ENCODE results near the gene TIGD7.
"Not testable (repeated sequence)": the region's sequence is repeated elsewhere in the genome, so short reads cannot be mapped to it uniquely, and the experiment has no call there.

TIGD7 gene

GRCh38 chr16:3282103-3282729, 23.0 kb downstream of the TIGD7 start:
- DNase-seq = no peak

- DNase-seq = no peak
These were observed 23.9 kb downstream of the TIGD7 start for GRCh38 chr16:3281222-3281820.

GRCh38 chr16:3276679-3277078, 28.6 kb downstream of the TIGD7 start:
- DNase-seq = no peak

GRCh38 chr16:3274947-3275346, 30.3 kb downstream of the TIGD7 start:
- no peak for DNase-seq

- DNase-seq = no peak
These were observed 30.7 kb downstream of the TIGD7 start for GRCh38 chr16:3274490-3274889.

GRCh38 chr16:3271281-3271680, 33.9 kb downstream of the TIGD7 start:
- DNase-seq = not testable (repeated sequence)

- DNase-seq = not testable (repeated sequence)
These were observed 34.5 kb downstream of the TIGD7 start for GRCh38 chr16:3270718-3271117.

- DNase-seq = no peak
These were observed 36.9 kb downstream of the TIGD7 start for GRCh38 chr16:3268294-3268693.

- DNase-seq = no peak
These were observed 38.2 kb downstream of the TIGD7 start for GRCh38 chr16:3266873-3267537.

GRCh38 chr16:3264137-3265036, 40.8 kb downstream of the TIGD7 start:
- peak; percentile 69 for DNase-seq

- no peak for DNase-seq
These were observed 42.7 kb downstream of the TIGD7 start for GRCh38 chr16:3262517-3262916.

- no peak for DNase-seq
These were observed 45.4 kb downstream of the TIGD7 start for GRCh38 chr16:3259836-3260235.

- no peak for DNase-seq
These were observed 48.3 kb downstream of the TIGD7 start for GRCh38 chr16:3256866-3257465.

- no peak for DNase-seq
These were observed 48.9 kb downstream of the TIGD7 start, which contains the start of gene MEFV for GRCh38 chr16:3256146-3256865. Gene MEFV, minus strand, starts transcription at chr16:3256633. Its CDS starts 46 bp downstream, at chr16:3256587.

- no peak for DNase-seq
These were observed 50.9 kb downstream of the TIGD7 start for GRCh38 chr16:3254309-3254708.

GRCh38 chr16:3252967-3253366, 52.3 kb downstream of the TIGD7 start:
- DNase-seq = no peak

GRCh38 chr16:3249451-3249850, 55.8 kb downstream of the TIGD7 start:
- DNase-seq = no peak

GRCh38 chr16:3249020-3249419, 56.2 kb downstream of the TIGD7 start:
- no peak for DNase-seq

Data from NCI-H1048 (cell line).